T-helper 1 cell (primary cell): Measurements from ENCODE around the gene UBR3.

ENCODE experiments used
- DNase-seq, 5 donors: peaks; one replicate each; pipeline ENCODE4 v3.0.0-alpha.2; 2012 to 2020

The UBR3 gene

GRCh38 chr2:170006587-170007325, 179.5 kb downstream of the UBR3 start:
- DNase-seq, result no peak

- no peak for DNase-seq
These were observed 182.0 kb downstream of the UBR3 start for GRCh38 chr2:170009209-170009608.

GRCh38 chr2:170012773-170013172, 185.5 kb downstream of the UBR3 start:
- no peak for DNase-seq

DNA sequence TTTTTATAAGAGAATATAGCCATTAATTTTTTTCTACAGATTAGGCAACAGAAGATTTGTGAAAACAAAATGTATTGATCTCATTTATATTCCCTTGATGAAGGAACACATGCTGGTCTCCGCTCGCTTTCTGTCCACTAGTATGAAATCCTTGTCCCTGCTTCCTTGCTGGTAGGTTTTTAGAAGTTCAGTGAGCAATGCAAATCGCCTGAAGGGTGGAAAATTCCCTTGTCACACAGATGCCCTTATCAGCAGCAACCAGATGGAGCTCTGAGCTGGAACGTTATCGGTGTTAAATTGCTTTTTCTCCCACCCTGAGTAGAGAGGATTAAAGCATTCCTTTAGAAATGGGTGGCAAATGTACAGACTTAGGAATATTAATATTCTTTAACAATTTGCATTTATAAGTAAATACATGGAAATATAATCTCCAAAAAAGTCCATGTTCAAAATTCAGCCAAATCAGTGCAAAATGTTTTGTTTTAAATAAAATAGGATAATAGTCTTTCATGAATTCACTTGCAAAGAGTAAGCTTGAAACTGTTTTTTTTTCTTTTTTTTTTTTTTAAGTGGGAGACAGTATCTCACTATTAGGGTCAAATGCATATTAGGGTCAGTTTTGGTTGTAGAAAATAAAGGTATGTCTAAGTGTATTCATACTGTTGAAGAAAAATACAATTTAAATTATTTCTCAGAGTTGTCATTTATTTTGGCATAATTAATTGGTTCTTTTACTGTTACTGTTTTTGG, 186.7 kb downstream of the UBR3 start:
- DNase-seq, result no peak

DNA sequence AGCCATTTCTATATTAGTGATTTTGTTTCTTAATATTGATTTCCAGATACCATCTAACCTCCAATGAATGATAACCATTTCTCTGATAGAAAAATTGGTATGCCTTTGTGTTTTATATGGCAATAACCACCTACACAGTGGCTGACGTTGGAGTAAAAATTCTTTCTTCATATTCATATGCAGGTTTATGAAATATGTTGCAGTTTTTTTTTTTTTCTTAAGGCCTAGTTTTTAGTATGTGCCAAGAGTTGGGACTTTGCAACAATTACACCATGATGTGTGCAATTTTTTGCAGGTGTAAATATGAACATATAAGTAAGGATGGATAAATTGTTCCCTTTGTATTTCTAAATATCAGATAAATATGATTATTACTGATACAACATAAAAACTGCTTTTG, 187.5 kb downstream of the UBR3 start:
- no peak for DNase-seq

DNA sequence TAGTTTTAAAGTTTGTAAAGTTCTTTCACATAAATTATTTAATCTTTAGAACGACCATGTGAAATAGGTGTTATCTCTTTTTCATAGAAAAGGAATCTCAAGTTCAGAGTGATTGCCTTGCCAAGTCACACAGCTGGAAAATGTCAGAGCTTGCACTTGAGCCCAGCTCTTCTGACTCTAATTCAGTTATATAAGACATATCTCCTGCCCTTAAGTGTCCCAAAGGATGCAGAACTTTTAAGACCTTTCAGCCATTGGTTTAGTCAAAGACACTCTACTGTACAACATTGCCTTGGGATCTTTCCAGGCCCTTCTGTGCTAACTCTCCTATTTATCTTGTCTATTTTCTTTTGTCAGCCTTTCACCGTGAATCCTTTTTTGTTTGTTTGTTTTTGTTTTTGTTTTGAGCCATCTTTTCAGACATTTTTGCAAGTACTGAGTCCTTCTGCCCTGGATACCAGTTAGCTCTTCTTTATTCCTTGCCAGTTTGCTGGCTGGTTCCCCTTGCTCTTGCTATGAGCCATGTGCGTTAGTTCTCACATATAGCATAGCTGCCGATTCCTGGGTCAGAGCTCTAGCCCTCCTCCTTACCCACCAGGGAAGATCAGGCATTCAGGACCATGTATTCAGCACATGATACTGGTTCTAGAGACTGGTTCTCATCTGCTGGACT, 190.7 kb downstream of the UBR3 start:
- DNase-seq, result no peak

DNA sequence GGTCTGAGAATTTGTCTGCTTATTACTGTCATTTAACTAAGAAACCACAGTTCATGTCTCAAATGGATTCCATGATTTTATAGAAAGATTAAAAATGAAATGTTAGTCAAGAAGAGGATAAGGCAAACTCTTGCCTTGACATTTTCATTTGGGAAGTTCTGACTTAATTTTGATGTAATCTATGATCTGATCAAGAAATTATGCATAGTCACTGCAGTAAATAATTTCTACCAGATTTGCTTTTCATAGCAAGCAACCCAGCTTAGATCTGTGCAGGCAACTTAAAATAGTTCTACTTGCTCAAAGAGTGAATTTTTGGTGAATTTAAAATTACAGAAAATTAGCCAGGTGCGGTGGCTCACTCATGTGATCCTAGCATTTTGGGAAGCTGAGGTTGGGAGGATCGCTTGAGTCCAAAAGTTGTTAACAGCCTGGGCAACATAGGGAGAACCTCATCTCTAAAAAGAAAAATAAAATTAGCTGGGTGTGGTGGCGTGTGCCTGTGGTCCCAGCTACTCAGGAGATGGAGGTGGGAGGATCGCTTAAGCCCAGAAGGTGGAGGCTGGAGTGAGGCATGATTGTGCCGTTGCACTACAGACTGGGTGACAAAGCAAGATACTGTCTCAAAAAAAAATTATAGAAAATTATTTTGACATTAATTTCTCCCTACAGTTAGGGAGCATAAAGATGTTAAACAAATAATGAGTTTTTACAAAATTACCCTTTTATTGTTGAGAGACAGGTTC, 192.0 kb downstream of the UBR3 start:
- DNase-seq, result no peak

GRCh38 chr2:170020777-170021176, 193.5 kb downstream of the UBR3 start:
- DNase-seq, result no peak

- no peak for DNase-seq
These were observed 195.4 kb downstream of the UBR3 start for GRCh38 chr2:170022692-170023091.

DNA sequence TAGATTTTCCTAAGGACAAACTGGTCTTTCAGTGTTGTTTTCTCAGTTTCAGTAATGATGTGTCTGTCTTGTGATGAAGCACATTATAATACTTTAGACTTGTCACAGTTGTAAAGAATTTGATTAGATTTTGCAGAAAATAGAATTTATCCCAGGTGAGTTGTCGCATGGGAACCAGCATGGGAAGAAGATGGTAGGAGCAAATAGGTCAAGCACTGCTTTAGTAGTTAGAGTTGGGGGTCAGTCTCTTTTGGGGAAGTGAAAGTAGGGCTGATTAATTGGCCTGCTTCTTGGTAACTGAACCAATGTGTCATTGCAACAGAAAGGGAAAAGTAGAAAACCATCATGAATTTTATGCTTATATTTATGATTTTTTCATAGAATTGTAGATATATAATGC, 197.5 kb downstream of the UBR3 start:
- DNase-seq, result no peak

DNA sequence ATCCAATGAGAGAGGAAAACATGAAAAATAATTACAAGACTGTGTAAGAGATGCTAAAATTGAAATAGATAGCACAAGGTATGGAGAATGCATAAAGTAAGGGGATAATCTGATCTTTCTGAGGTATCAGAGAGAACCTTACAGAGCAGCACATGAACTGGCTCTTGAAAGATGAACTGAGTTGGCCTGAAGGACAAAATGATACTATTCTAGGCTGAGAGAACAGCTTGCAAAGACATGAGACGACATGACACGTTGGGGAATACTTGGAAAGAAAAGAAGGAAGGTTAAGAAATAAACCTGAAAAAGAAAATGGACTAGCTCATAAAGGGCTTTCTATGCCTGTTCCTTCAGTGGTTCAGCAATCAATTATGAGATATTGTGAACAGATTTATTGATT, 198.0 kb downstream of the UBR3 start:
- no peak for DNase-seq

GRCh38 chr2:170026361-170026760, 199.1 kb downstream of the UBR3 start:
- DNase-seq, result no peak

- DNase-seq, result no peak
These were observed 202.3 kb downstream of the UBR3 start for GRCh38 chr2:170029551-170029950.

- no peak for DNase-seq
These were observed 202.8 kb downstream of the UBR3 start for GRCh38 chr2:170030040-170030439.

DNA sequence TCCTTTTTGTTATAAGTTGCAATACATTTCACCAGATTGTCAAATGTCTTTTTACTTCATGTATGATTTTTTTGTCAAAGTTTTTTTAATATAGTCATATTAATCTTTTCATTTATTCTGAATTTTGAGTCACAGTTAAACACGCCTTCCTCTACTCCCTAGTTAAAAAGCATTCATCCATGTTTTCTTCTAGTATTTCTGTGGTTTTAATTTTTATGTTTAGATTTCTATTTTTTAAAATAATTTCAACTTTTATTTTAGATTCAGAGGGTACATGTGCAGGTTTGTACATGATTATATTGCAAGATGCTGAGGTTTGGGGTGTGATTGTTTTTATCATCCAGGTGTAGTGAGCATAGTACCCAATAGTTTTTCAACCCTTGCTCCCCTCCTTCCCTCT, 204.0 kb downstream of the UBR3 start:
- no peak for DNase-seq

DNA sequence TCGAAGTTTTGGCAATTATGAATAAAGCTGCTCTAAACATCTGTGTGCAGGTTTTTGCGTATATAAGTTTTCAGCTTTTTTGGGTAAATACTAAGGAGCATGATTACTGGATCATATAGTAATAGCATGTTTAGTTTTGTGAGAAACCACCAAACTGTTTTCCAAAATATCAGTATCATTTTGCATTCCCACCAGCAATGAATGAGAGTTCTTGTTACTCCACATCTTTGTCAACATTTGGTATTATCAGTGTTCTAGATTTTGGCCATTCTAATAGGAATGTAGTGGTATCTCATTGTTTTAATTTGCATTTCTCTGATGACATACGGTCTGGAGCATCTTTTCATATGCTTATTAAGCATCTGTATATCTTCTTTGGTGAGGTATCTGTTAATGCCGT, 207.3 kb downstream of the UBR3 start:
- no peak for DNase-seq

DNA sequence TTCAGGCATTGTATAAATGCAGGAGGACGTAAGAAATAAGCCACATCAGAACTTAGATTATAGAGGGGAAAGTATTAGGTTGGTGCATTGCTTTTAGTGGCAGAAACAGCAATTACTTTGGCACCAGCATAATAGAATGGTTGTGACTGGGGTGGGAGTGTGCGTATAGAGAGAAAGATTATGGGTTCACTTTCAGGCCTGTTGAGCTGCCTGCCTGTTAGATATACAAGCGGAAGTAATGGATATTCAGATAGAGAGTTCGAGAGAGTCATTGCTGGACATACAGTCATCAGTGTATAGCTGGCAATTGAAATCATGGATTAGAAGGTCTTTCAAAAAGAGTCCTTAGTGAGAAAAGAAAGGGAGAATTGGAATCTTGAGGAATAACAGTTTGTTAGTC, 211.5 kb downstream of the UBR3 start:
- no peak for DNase-seq

DNA sequence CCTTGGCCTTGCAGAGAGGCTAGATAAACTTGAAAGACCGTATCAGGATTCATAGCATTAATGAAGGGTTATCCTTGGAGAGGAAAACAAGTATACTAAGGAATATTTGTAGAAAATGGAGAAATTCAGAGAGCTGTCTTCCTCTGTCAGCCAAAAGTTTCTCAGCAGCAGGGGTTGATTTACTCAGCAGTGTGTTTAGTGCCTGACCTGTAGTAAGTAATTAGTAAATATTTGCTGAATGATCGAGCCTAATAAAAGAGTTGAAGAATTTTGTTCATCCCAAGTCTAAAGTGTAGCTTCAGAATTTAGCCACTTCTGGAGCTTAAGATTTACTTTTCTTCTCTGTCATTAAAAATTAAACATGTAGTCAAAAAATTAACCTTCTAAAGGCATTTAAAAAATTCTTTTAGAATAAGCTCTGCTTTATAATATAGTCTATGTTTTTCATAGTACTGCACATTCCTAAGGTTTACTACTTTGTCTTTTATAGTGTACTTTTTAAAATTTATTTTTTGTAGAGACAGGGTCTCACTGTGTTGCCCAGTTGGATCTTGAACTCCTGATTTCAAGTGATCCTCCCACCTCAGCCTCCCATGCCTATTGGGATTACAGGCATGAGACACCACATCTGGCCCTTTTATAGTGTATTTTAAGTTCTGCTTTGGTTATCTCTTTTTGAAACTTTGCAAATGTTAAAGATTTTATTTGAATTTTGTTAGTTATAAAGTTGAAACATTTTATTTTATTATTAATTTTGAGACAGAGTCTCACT, 212.3 kb downstream of the UBR3 start:
- no peak for DNase-seq

GRCh38 chr2:170044751-170045478, 217.7 kb downstream of the UBR3 start:
- no peak for DNase-seq

DNA sequence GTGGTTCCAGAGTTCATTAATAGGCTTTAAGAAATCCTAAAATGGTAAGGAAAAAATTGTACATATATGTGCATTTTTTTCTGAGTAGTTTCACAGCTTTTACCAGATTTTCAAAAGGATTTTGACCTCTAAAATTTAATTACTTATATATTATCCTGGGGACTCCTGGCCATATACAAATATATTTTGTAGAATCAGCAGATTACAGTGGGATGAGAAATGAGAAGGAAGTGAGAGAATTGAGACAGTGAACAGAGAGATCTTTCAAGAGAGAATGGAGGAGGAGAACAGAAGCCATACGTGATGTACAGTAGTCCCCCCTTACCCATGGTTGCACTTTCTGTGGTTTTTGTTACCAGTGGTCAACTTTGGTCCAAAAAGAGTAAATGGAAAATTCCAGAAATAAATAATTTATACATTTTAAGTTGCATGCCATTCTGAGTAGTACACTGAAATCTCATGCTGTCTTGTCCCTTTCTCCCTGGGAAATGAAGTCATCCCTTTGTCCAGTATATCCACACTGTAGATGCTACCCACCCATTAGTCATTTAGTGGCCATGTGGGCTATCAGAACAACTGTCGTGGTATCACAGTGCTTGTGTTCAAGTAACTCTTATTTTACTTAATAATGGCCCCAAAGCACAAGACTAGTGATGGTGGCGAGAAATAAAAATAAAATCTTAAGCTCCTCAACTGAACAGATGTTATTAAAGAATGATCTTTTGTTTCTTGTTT, 220.2 kb downstream of the UBR3 start:
- DNase-seq, result no peak

DNA sequence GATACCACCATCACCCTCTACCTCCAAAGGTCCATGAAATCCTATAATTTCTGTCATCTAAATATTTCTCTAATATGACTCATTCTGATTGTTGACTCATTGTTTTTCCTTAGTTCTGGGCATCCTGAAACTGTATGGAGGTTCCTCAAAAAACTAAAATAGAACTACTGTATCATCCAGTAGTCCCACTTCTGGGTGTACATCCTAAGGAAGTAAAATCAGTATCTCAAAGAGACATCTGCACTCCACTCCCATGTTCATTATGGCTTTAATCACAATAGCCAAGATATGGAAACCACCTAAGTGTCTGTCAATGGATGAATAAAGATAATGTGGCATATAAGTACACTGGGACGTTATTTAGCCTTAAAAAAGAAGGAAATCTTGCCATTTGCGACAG, 224.9 kb downstream of the UBR3 start:
- no peak for DNase-seq
